H9 (cell line): ENCODE data around the gene ENO4. TPM values are rescaled to one million over a fixed set of nuclear protein-coding genes. Genes with fewer than 3 reads are reported as not detected.

ENCODE experiments used
- DNase-seq: peaks from one replicate; pipeline ENCODE4 v3.0.0-alpha.2; 2017
- H2AFZ ChIP-seq: one replicate; pipeline ENCODE4 v1.6.1; 2013; ENCODE audit warnings: mild to moderate bottlenecking, low read length, control low read depth, moderate library complexity
- H2AK5ac ChIP-seq: 2 replicates; pipeline ENCODE4 v1.6.1; 2013; ENCODE audit warnings: low read length, control low read depth, mixed read lengths; ENCODE audit not compliant: insufficient read length
- H2BK120ac ChIP-seq: one replicate; pipeline ENCODE4 v1.6.1; 2013; ENCODE audit warnings: low read depth, mild to moderate bottlenecking, low read length, control low read depth, inconsistent platforms; ENCODE audit not compliant: poor library complexity, severe bottlenecking
- H2BK12ac ChIP-seq: 2 replicates; pipeline ENCODE4 v1.6.1; 2013; ENCODE audit warnings: low read length, control low read depth, mixed read lengths, low read depth; ENCODE audit not compliant: insufficient read length
- H2BK15ac ChIP-seq: 2 replicates; pipeline ENCODE4 v1.6.1; 2013; ENCODE audit warnings: low read depth, low read length, control low read depth
- H2BK20ac ChIP-seq: one replicate; pipeline ENCODE4 v1.6.1; 2013; ENCODE audit warnings: low read depth, mild to moderate bottlenecking, low read length, control low read depth, inconsistent platforms; ENCODE audit not compliant: poor library complexity, severe bottlenecking
- H2BK5ac ChIP-seq: 2 replicates; pipeline ENCODE4 v1.6.1; 2013; ENCODE audit warnings: low read length, control low read depth, mixed read lengths; ENCODE audit not compliant: insufficient read length
- H3K14ac ChIP-seq: 2 replicates; pipeline ENCODE4 v1.6.1; 2013; ENCODE audit warnings: low read length, control low read depth; ENCODE audit not compliant: insufficient read depth
- H3K18ac ChIP-seq: 2 replicates; pipeline ENCODE4 v1.6.1; 2013; ENCODE audit warnings: low read depth, mild to moderate bottlenecking, mixed read lengths, low read length, control low read depth; ENCODE audit not compliant: insufficient read length
- H3K23ac ChIP-seq: 2 replicates; pipeline ENCODE4 v1.6.1; 2013; ENCODE audit warnings: low read length, control low read depth, mixed read lengths, low read depth; ENCODE audit not compliant: insufficient read length
- H3K23me2 ChIP-seq: 2 replicates; pipeline ENCODE4 v1.6.1; 2013; ENCODE audit warnings: low read depth, mild to moderate bottlenecking, mixed read lengths, low read length, control low read depth; ENCODE audit not compliant: insufficient read length, poor library complexity, severe bottlenecking
- H3K27ac ChIP-seq: 2 replicates; pipeline ENCODE4 v1.5.1; 2013; ENCODE audit warnings: low read length, control low read depth, mixed read lengths, low read depth; ENCODE audit not compliant: insufficient read length
- H3K27me3 ChIP-seq: 2 replicates; pipeline ENCODE4 v1.6.1; 2013; ENCODE audit warnings: low read length, control low read depth, inconsistent platforms; ENCODE audit not compliant: insufficient read depth
- H3K4ac ChIP-seq: 2 replicates; pipeline ENCODE4 v1.6.1; 2013; ENCODE audit warnings: low read depth, mild to moderate bottlenecking, control low read depth, inconsistent platforms, low read length, moderate library complexity
- H3K4me1 ChIP-seq: 2 replicates; pipeline ENCODE4 v1.6.1; 2013; ENCODE audit warnings: low read length, control low read depth, inconsistent platforms; ENCODE audit not compliant: insufficient read depth
- H3K4me2 ChIP-seq: 2 replicates; pipeline ENCODE4 v1.6.1; 2013; ENCODE audit warnings: low read length, control low read depth, mixed read lengths; ENCODE audit not compliant: insufficient read length, insufficient read depth
- H3K56ac ChIP-seq: 2 replicates; pipeline ENCODE4 v1.6.1; 2013; ENCODE audit warnings: low read depth, mild to moderate bottlenecking, mixed read lengths, low read length, control low read depth; ENCODE audit not compliant: insufficient read length
- H3K79me1 ChIP-seq: 2 replicates; pipeline ENCODE4 v1.6.1; 2013; ENCODE audit warnings: low read depth, mild to moderate bottlenecking, moderate library complexity, low read length, control low read depth, inconsistent platforms; ENCODE audit not compliant: insufficient read depth, poor library complexity, severe bottlenecking
- H3K79me2 ChIP-seq: 2 replicates; pipeline ENCODE4 v1.6.1; 2013; ENCODE audit warnings: low read length, control low read depth, inconsistent platforms; ENCODE audit not compliant: insufficient read depth
- H3K9ac ChIP-seq: 2 replicates; pipeline ENCODE4 v1.6.1; 2013; ENCODE audit warnings: low read length, control low read depth, mixed read lengths; ENCODE audit not compliant: insufficient read length; ENCODE audit errors: extremely low read depth
- H3K9me3 ChIP-seq: one replicate; pipeline ENCODE4 v1.6.1; 2013; ENCODE audit warnings: low read depth, low read length, inconsistent platforms; ENCODE audit not compliant: control insufficient read depth
- H3T11ph ChIP-seq: one replicate; pipeline ENCODE4 v1.6.1; 2013; ENCODE audit warnings: mild to moderate bottlenecking, low read length, control low read depth, inconsistent platforms
- H4K20me1 ChIP-seq: one replicate; pipeline ENCODE4 v1.6.1; 2013; ENCODE audit not compliant: control insufficient read depth, insufficient read length, insufficient read depth
- H4K5ac ChIP-seq: 2 replicates; pipeline ENCODE4 v1.6.1; 2013; ENCODE audit warnings: low read depth, mild to moderate bottlenecking, mixed read lengths, low read length, control low read depth; ENCODE audit not compliant: insufficient read length
- H4K8ac ChIP-seq: replicated peaks from 2 replicates; pipeline ENCODE4 v1.6.1; 2013; ENCODE audit warnings: low read length, control low read depth, mixed read lengths, low read depth; ENCODE audit not compliant: insufficient read length
- H4K91ac ChIP-seq: 2 replicates; pipeline ENCODE4 v1.6.1; 2013; ENCODE audit warnings: low read depth, mild to moderate bottlenecking, moderate library complexity, mixed read lengths, low read length, control low read depth; ENCODE audit not compliant: insufficient read length
- H3K27ac Mint-ChIP-seq, 3 experiments: 2 replicates in 2 of 3; 3 replicates in 1 of 3; pipeline ENCODE4 v1.8.0; 2020 to 2021; ENCODE audit warnings: mixed read lengths in 3 of 3, mild to moderate bottlenecking in 1 of 3, moderate library complexity in 1 of 3
- H3K27me3 Mint-ChIP-seq: 2 replicates; pipeline ENCODE4 v1.8.0; 2021; ENCODE audit warnings: low read depth, mild to moderate bottlenecking, moderate library complexity, mixed read lengths
- H3K36me3 Mint-ChIP-seq, 3 experiments: 2 replicates in 2 of 3; 3 replicates in 1 of 3; pipeline ENCODE4 v1.8.0; 2020 to 2021; ENCODE audit warnings: low read depth in 3 of 3, mixed read lengths in 3 of 3; ENCODE audit not compliant: insufficient read depth in 1 of 3
- H3K4me1 Mint-ChIP-seq, 2 experiments: 2 replicates each; pipeline ENCODE4 v1.8.0; 2020; ENCODE audit warnings: mixed read lengths in 2 of 2
- H3K4me3 Mint-ChIP-seq, 2 experiments: 2 replicates in 1 of 2; 3 replicates in 1 of 2; pipeline ENCODE4 v1.8.0; 2020 to 2021; ENCODE audit warnings: mild to moderate bottlenecking in 2 of 2, mixed read lengths in 2 of 2, moderate library complexity in 1 of 2
- H3K9me3 Mint-ChIP-seq, 2 experiments: 2 replicates in 1 of 2; 3 replicates in 1 of 2; pipeline ENCODE4 v1.8.0; 2020; ENCODE audit warnings: mild to moderate bottlenecking in 2 of 2, mixed read lengths in 2 of 2, moderate library complexity in 1 of 2
- CTCF ChIP-seq: fragments of 200-600 bp; sonication (generic); conservative IDR thresholded peaks from 3 replicates; pipeline ENCODE4 v1.8.0; 2021; ENCODE audit warnings: antibody characterized with exemption, mild to moderate bottlenecking
- WGBS: extraction: QIAGEN DNeasy Blood & Tissue Kit; methylation state at CpG from one replicate; pipeline ENCODE4 v1.1.7; 2013; ENCODE audit warnings: missing lambda C conversion rate, low lambda C conversion rate, mixed read lengths; ENCODE audit not compliant: insufficient read length; ENCODE audit errors: extremely low coverage; 5-methylcytosine and 5-hydroxymethylcytosine counted together
- total RNA-seq: library from RNA; stranded (reverse); gene quantifications from 2 replicates; pipeline ENCODE4 v1.2.1, GENCODE V29; 2021

The ENO4 gene
- total RNA-seq, 1 experiment from 2014 or later = 0.26 TPM

DNA sequence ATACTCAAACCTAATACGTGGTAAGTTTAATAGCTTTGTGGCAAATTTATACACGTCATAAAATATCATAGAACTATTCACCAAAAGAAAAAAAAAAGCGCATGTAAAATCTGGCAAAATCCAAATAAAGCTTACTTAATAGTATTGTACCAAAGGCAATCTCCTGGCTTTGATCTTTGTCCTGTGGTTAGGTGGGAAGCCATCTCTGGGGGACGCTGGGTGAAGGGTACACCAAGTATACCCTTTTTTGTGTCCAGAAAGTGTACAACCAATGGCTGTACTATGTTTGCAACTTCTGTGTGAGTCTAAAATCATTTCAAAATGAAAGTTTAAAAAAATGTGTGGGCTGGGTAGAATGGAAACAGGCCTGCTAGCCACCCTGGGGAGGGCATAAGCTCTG lies 47.6 kb upstream of the ENO4 start:
- no peak overlapping the region for H3K9ac ChIP-seq
- no peak overlapping the region for H2AFZ ChIP-seq
- H3K14ac ChIP-seq = no peak overlapping the region
- H2BK12ac ChIP-seq = no peak overlapping the region
- Mint-ChIP-seq H3K4me1 (peaks cover 37 to 44% of the 10 kb centered on the region in 2 experiments), H3K27me3 (peaks cover 87% of the 10 kb centered on the region), H3K27ac (no peak overlapping the region; a peak in 1 of 7 replicates), H3K4me3 (no peak overlapping the region), H3K9me3 (peaks cover 0 to 2% of the 10 kb centered on the region in 2 experiments; a peak in 1 of 5 replicates), H3K36me3 (no peaks in the 10 kb centered on the region; a peak in 1 of 7 replicates)
- H3K27me3 ChIP-seq = no peaks in the 10 kb centered on the region
- H3K79me2 ChIP-seq = no peaks in the 10 kb centered on the region
- H4K5ac ChIP-seq = no peak overlapping the region
- no peak overlapping the region for H3T11ph ChIP-seq
- no peak for DNase-seq
- no peak overlapping the region for H2BK5ac ChIP-seq
- H2BK20ac ChIP-seq = no peak overlapping the region
- H3K23ac ChIP-seq = no peak overlapping the region
- no peaks in the 10 kb centered on the region for H3K79me1 ChIP-seq
- H4K8ac ChIP-seq = no peak overlapping the region
- no peak overlapping the region for H3K18ac ChIP-seq
- TF ChIP-seq CTCF = no peak
- H4K91ac ChIP-seq = no peak overlapping the region
- H3K9me3 ChIP-seq = no peaks in the 10 kb centered on the region
- no peak overlapping the region for H3K56ac ChIP-seq
- no peak overlapping the region for H3K27ac ChIP-seq
- peaks cover 13% of the 10 kb centered on the region for H3K4me1 ChIP-seq
- H2BK15ac ChIP-seq = no peak overlapping the region
- no CpG with 5 or more reads among the region's 4 CpGs for WGBS
- H3K4ac ChIP-seq = no peak overlapping the region
- no peaks in the 10 kb centered on the region for H3K23me2 ChIP-seq
- no peaks in the 10 kb centered on the region for H4K20me1 ChIP-seq
- H3K4me2 ChIP-seq = no peak overlapping the region
- no peak overlapping the region for H2BK120ac ChIP-seq
- H2AK5ac ChIP-seq = no peak overlapping the region
